Measurements from ENCODE around the gene OR5B21. TPM values are rescaled to one million over a fixed set of nuclear protein-coding genes. Genes with fewer than 3 reads are reported as not detected.
A peak's percentile ranks its signal among the peaks of the same experiment; 100 is the strongest.

The OR5B21 gene
- not detected in 2 replicates for total RNA-seq (2014; rRNA removed)
- not detected for polyA plus RNA-seq (2012)

- DNase-seq (ENCODE audit: low read depth): no peak
These were observed at the start of gene OR5B21 for GRCh38 chr11:58508005-58508404. Gene OR5B21, minus strand, starts transcription at chr11:58508105. Its CDS starts 0 bp downstream, at chr11:58508105.

DNA sequence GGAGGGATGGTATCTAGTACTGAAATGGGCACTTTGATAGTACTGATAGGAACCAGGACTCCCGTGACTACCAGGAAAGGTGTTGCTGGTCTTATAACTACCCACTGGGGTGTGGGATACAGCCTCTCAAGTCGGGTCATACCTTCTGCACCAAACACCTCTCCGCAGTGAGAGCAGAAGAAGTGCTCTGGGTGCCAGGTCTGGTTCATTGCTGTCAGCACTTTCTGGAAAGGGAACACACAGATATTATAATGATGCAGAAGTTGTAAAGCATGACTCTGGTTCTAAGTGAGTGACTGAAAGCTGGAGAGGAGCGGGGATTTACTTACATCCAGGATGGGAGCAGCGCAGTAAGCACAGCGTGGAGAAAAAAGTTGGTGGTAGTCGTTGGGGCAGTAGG lies 41.7 kb upstream of the OR5B21 start:
- DNase-seq (ENCODE audit: low read depth): no peak

DNA sequence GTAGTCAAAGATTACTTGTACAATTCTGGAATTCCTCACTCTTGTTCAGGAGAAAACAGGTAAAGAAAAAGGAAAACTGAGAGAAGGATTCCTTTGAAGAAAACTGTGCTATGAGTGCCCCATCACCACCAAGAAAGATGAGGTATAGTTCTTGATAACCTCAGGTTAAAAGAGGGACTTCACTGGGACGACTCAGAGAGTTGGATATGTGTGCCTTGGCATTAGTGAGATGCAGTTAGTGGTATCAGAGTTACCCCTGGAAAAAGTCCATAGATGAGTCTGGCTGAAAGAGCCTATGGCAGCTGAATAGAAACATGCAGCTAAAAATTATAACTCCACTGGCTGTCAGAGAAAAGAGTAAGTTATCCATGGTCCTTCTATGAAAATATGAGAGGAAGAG lies 38.9 kb upstream of the OR5B21 start:
- DNase-seq (ENCODE audit: low read depth): no peak

GRCh38 chr11:58531865-58532341 lies 24.0 kb upstream of the OR5B21 start:
- DNase-seq (ENCODE audit: low read depth): no peak

DNA sequence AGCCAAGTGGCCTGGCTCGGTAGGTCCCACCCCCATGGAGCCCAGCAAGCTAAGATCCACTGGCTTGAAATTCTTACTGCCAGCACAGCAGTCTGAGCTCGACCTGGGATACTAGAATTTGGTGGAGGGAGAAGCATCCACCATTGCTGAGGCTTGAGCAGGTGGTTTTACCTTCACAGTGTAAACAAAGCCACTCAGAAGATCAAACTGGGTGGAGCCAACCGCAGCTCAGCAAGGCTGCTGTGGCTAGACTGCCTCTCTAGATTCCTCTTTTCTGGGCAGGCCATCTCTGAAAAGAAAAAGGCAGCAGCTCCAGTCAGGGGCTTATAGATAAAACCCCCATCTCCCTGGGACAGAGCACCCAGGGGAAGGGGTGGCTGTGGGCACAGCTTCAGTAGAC lies 22.3 kb upstream of the OR5B21 start:
- DNase-seq (ENCODE audit: low read depth): no peak

DNA sequence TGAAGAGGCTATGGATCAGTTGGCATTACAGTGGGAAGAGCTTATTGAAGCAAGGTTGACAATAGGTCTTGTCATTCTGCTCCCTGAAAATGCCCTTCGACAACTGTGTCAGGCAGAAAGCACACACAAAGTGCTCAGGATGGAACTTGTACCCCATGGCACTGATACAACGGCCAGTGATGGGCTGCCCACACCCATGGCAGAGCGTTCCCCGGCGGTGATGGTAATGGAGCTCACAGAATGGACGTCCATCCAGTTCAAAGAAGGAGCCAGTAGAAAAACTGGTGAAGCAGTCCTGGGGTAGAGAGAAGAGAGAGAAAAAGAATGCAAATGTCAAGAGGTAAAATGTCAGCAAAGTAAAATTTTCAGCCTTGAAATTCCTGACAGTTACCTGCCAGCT lies 19.5 kb upstream of the OR5B21 start:
- DNase-seq (ENCODE audit: low read depth): no peak

DNA sequence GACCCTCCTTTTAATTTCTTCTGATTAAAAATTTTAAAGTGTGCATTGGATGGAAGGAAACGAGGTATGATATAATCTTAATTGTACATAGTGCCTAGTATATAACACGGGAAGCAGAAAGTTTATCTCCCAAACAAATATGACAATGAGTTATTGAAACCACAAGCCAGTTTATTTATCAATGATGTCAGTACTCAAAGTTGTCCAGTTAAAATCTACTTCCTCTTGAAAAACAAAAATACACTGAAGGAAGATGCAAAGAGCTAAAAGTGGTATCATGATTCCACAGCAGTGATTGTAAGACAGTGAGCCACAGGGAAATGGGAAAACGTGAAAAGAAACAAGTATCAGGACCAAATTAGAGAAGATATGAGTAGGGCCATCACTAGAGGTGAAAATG lies 18.8 kb upstream of the OR5B21 start:
- no peak for DNase-seq (ENCODE audit: low read depth)

DNA sequence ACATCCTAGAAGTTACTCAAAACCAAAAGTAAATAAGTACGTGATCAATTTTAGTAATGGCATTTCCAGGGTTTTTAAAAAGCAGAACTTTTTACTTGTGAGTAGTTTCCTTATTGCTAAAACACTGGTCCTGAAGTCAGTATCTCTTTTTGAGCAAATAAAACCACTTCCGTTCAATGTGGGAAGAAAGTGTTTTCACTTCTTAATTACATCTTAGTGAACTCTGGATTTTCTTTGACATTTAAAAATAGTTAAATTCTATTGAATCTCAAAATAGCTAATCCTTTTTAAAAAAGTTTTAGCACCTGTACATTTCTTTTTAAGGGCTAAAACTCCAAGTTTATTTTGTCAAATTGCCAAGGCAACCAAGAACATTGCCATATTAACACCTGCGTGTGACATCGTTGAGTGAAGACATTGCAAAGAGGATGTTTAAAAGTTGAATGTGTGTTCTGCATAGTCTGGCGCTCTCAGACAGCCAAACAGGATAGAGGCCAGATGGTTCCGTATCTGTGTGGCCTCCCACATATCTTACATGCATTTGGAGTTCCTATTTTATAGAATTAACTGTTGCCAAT lies 17.2 kb upstream of the OR5B21 start:
- DNase-seq (ENCODE audit: low read depth): no peak

DNA sequence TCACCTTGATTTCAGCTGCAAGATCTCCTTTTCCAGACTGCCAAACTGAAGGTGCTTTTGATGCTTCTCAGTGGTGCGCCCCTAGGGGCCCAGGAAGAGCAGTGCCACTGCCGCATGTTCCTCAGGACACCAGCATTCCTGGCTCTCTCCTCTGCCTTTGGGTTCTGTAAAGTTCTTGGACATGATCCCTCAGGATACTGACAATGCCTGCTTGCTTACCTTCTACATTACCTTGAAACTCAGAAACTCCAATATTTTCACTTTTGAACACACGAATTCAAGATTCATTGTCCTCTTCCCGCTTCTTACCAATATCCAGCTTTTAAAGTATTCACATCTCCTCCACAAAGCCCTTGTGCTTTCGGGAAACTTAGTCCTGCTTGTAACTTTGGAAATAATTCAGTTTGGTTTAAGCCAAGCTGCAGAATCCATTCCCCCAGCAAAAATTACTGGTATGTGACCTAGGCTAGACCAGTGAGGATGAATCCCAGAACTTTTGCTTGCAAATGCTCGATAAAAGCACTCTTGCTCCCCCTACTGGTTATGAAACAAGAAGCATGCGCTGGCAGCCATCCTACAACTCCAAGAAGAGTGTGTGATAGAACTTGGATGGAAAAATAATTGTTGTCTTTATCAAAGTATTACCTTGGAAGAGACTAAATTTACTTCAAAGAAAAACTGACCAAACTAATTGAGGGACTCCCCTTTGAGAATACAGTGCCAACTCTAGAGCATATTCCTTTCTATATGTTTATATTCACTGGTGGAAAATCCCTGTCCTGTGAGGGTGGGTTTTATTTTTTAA lies 16.5 kb upstream of the OR5B21 start:
- peak; percentile 72 for DNase-seq (ENCODE audit: low read depth)

GRCh38 chr11:58513747-58514367 lies 6.0 kb upstream of the OR5B21 start:
- peak; percentile 59 for DNase-seq (ENCODE audit: low read depth)

- no peak for DNase-seq (ENCODE audit: low read depth)
These were observed 3.7 kb upstream of the OR5B21 start for GRCh38 chr11:58511636-58512035.

GRCh38 chr11:58509748-58510147 lies 1.8 kb upstream of the OR5B21 start:
- DNase-seq (ENCODE audit: low read depth): no peak

GRCh38 chr11:58508814-58509213 lies 909 bp upstream of the OR5B21 start:
- DNase-seq (ENCODE audit: low read depth): no peak

DNA sequence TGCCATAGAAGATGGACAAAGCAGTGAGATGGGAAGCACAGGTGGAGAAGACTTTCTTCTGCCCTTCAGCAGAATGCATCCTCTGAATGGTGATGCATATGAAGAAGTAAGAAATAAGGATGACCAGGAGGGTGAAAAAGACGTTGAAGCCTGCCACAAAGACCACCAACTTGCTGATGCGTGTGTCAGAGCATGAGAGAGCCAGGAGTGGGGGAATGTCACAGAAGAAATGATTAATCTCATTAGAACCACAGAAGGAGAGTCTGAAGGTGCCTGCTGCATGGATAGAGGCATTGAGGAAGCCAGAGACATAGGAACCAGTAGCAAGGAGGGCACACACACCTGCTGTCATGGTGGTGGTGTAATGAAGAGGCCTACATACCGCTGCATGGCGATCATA lies 550 bp downstream of the OR5B21 start:
- no peak for DNase-seq (ENCODE audit: low read depth)

DNA sequence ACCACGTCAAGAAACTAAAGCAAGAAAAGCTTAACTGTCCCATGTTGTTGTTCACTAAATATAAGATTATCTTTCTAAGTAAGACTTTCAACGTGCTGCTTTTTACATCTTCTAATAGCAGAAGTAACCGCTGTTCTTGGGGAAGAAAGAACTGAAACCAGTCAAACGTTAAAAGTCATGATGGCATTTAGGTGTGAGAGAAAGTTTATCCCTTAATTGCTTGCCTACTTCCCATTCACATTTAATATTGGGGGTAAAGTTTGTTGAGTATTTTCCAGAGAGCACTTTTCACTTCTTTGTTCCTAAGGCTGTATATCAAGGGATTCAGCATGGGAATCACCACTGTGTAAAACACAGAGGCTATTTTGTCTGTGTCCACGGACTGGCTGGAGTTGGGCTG lies 970 bp downstream of the OR5B21 start:
- no peak for DNase-seq (ENCODE audit: low read depth)

DNA sequence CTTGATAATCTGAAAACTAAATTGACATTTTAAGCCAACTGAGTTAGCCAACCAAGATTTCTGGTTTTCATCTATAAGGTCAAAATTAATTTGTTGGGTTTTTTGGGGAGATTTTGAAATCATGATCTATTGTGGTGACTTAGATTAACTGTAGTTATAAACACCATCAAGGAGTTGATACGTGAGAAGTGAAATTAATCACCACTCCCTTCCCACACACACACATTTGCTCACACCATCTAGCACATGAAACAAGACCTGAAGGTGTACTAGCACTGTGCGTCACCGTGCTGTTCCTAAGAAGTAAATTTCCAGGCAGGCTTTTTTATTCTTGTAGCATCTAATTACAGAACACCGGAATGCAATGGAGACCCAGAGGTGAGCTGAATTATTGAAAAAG lies 2.1 kb downstream of the OR5B21 start:
- DNase-seq (ENCODE audit: low read depth): no peak

DNA sequence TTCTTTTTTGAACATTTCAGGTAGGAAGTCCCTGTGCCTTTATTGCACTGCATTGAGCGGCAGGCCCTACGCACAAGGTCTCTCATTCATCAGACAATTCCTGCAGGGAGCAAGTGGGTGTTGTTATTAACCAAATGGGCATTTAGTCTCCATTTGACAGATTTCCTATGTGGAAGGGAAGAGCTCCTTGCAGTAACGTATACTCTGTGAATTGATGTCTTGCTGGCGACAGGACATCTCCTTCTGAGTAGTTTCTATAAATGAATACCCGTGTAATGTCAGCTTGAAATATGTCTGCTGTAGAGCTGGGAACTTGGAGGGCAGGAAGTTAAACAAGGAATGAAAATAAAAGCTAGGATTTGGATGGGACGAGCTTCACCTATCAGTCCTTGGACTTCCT lies 3.7 kb downstream of the OR5B21 start:
- DNase-seq (ENCODE audit: low read depth): no peak

DNA sequence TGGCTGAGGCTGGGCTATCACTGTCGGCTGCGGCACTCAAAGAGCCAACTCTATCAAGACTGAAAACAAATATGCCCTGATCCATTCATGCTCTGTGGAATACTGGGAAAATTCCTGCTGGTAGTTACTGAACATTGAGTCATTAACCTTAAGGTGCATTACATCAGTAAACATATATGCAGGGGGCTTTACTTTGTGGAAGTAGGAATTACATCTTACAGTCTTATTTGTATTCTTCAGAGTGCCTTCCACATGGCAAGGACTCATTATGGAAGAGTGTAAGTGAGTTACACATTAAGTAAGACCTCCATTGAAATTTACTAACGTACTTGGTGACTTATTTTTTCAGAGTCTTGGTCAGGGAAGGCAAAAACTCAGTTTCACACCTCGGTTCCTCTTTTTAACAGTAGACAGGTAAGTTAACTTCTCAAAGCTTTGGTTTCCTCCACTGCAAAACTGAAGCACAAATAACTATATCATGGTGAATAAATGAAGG lies 4.5 kb downstream of the OR5B21 start:
- no peak for DNase-seq (ENCODE audit: low read depth)

DNA sequence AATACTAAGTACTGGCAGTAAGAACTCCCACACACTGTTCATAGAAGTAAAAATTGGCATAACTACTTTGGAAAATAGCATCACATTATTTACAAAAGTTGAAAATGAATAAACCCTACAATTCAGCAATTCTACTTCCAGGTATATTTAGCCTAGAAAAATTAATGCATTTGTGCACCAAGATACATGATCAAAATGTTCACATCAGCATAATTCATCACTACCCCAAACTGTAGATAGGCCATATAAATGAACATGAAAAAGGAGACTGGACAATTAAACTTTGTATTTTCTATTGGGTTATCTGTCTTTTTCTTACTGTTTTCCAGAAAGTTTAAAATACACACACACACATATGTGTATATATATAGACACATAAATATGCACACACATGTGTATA lies 5.9 kb downstream of the OR5B21 start:
- DNase-seq (ENCODE audit: low read depth): no peak

GRCh38 chr11:58498464-58498863 lies 9.4 kb downstream of the OR5B21 start:
- DNase-seq (ENCODE audit: low read depth): no peak

GRCh38 chr11:58497951-58498350 lies 10.0 kb downstream of the OR5B21 start:
- no peak for DNase-seq (ENCODE audit: low read depth)

GRCh38 chr11:58495906-58496305 lies 12.0 kb downstream of the OR5B21 start:
- DNase-seq (ENCODE audit: low read depth): peak; percentile 34

DNA sequence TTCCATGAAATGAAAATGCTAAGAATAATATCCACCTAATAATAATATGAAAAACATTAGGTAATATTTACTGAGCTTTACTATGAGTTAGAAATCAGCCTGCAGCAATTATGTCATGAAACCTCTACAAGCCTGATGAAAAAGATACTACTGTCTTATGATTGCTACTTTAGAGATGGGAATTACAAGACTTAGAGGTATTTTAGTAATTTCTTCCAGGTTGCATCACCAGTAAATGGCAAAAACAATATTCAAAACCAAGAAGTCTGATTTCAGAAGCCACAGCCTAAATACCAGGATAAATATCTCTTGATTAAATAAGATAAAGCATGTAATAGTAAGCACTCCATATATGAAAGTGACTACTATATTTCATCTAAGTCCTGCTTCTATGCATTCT lies 13.8 kb downstream of the OR5B21 start:
- DNase-seq (ENCODE audit: low read depth): no peak

All from LHCN-M2 (cell line).